Smooth muscle cell (in vitro differentiated cells): ENCODE measurements around the gene AHI1. TPM values are rescaled to one million over a fixed set of nuclear protein-coding genes. Genes with fewer than 3 reads are reported as not detected.

Experiments used
- DNase-seq: peaks from one replicate; lab custom pipeline; 2025; ENCODE audit not compliant: unreplicated experiment; lab: John Stamatoyannopoulos, UW
- H2AFZ ChIP-seq: fragments of 200-600 bp; sonication (generic); 2 replicates; pipeline ENCODE4 v1.6.0; 2016; ENCODE audit warnings: antibody characterized with exemption, low read depth, mild to moderate bottlenecking
- H3F3A ChIP-seq: fragments of 200-600 bp; sonication (generic); 2 replicates; pipeline ENCODE4 v1.6.0; 2017; ENCODE audit warnings: antibody characterized with exemption, low read depth
- H3K27ac ChIP-seq: fragments of 200-600 bp; sonication (generic); 2 replicates; pipeline ENCODE4 v1.5.1; 2016; ENCODE audit warnings: low read depth, mild to moderate bottlenecking
- H3K27me3 ChIP-seq: fragments of 200-600 bp; sonication (generic); 2 replicates; pipeline ENCODE4 v1.6.1; 2016; ENCODE audit warnings: low read depth, mild to moderate bottlenecking
- H3K36me3 ChIP-seq: fragments of 200-600 bp; sonication (generic); 2 replicates; pipeline ENCODE4 v1.5.1; 2016; ENCODE audit warnings: low read depth
- H3K4me1 ChIP-seq: fragments of 200-600 bp; sonication (generic); 2 replicates; pipeline ENCODE4 v1.5.1; 2016; ENCODE audit warnings: low read depth
- H3K4me2 ChIP-seq: fragments of 200-600 bp; sonication (generic); 2 replicates; pipeline ENCODE4 v1.6.0; 2016; ENCODE audit warnings: mild to moderate bottlenecking
- H3K4me3 ChIP-seq: fragments of 200-600 bp; sonication (generic); 2 replicates; pipeline ENCODE4 v1.5.1; 2016; ENCODE audit warnings: mild to moderate bottlenecking
- H3K79me2 ChIP-seq: fragments of 200-600 bp; sonication (generic); 2 replicates; pipeline ENCODE4 v1.6.0; 2016; ENCODE audit warnings: low read depth, mild to moderate bottlenecking
- H3K9ac ChIP-seq: fragments of 200-600 bp; sonication (generic); 2 replicates; pipeline ENCODE4 v1.6.0; 2016; ENCODE audit warnings: low read depth
- H3K9me3 ChIP-seq: fragments of 200-600 bp; sonication (generic); replicated peaks from 2 replicates; pipeline ENCODE4 v1.5.1; 2016; ENCODE audit warnings: low read depth
- H4K20me1 ChIP-seq: fragments of 200-600 bp; sonication (generic); 2 replicates; pipeline ENCODE4 v1.6.0; 2016; ENCODE audit warnings: low read depth
- CTCF ChIP-seq: fragments of 200-600 bp; sonication (generic); IDR thresholded peaks from 2 replicates; pipeline ENCODE4 v1.5.1; 2017; ENCODE audit warnings: borderline replicate concordance, mild to moderate bottlenecking, antibody characterized with exemption; ENCODE audit not compliant: insufficient read depth, poor library complexity, severe bottlenecking
- WGBS: methylation state at CpG from one replicate; pipeline ENCODE4 v1.1.7; 2016; ENCODE audit warnings: low lambda C conversion rate; 5-methylcytosine and 5-hydroxymethylcytosine counted together
- polyA plus RNA-seq: library from polyadenylated mRNA; unstranded; fragments of >200 nt; fragmentation: Nextera tagmentation; extraction: Ambion mirVana; gene quantifications from 2 replicates; pipeline ENCODE4 v1.2.1, GENCODE V29; 2016
- total RNA-seq: library from RNA; depleted of rRNA; stranded (reverse); fragments of >200 nt; gene quantifications from 2 replicates; pipeline ENCODE4 v1.2.3, GENCODE V29; 2014

AHI1 gene
- total and polyA plus RNA-seq, 2 experiments from 2014 or later: 16.0 to 18.8 TPM

DNA sequence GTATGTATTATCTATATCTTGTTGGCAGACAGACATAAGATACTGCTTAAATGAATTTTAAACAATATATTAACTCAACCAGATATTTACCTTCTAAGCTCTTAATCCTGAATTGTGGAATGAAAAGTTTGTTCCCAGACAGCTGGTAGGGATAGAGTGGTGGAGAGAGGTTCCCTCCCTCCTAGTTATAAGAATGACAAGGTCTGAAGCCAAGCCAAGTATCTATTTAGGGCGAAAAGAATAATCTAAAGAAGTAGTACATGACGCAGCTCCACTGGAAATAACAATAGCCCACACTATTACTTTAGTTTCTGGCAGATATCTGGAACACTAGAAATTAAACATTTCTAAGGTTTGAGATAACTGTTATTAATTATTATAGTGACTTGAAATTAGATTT is 104.3 kb downstream of the AHI1 start:
- Histone ChIP-seq H3K27ac (no peak overlapping the region), H3K4me3 (no peak overlapping the region), H3K9ac (no peak overlapping the region), H3K4me2 (no peak overlapping the region), H3K27me3 (no peaks in the 10 kb centered on the region), H3F3A (no peaks in the 10 kb centered on the region), H2AFZ (no peak overlapping the region), H3K9me3 (no peaks in the 10 kb centered on the region), H3K79me2 (no peaks in the 10 kb centered on the region), H3K36me3 (no peaks in the 10 kb centered on the region), H4K20me1 (no peaks in the 10 kb centered on the region), H3K4me1 (no peaks in the 10 kb centered on the region)
- DNase-seq: no peak
- TF ChIP-seq CTCF: no peak
- 100% methylated on average over 2 of the region's 2 CpGs for WGBS

DNA sequence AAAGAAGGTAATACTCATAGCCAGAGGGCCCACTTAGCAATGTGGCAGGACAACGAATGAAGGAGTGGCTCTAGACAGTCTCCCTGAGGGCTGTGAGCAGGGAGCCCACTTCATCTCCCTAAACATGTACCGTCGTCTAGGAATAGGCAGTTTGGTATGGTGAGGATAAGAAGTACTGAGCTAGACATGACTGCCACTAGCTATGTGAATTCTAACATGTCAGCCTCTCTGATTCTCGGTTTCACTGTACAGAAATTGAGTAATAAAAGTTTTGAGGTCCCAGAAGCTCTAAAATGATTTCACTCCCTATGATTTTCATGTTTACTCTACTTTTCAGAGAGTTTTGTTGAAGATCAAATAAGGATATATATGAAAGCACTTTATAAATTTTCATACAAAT is 107.1 kb downstream of the AHI1 start:
- Histone ChIP-seq H3K9ac (no peak overlapping the region), H3K79me2 (no peaks in the 10 kb centered on the region), H3K9me3 (no peaks in the 10 kb centered on the region), H2AFZ (no peak overlapping the region), H4K20me1 (no peaks in the 10 kb centered on the region), H3K4me1 (no peaks in the 10 kb centered on the region), H3K27me3 (no peaks in the 10 kb centered on the region), H3K36me3 (no peaks in the 10 kb centered on the region), H3K4me2 (no peak overlapping the region), H3K27ac (no peak overlapping the region), H3F3A (no peaks in the 10 kb centered on the region), H3K4me3 (no peak overlapping the region)
- 80% methylated on average over 4 of the region's 4 CpGs for WGBS
- DNase-seq: no peak
- no peak for TF ChIP-seq CTCF

- TF ChIP-seq CTCF: no peak
- Histone ChIP-seq H3K36me3 (no peaks in the 10 kb centered on the region), H3K79me2 (no peaks in the 10 kb centered on the region), H2AFZ (no peak overlapping the region), H3K27ac (no peak overlapping the region), H3F3A (no peaks in the 10 kb centered on the region), H3K4me1 (no peaks in the 10 kb centered on the region), H3K4me2 (no peak overlapping the region), H3K9me3 (no peaks in the 10 kb centered on the region), H3K27me3 (no peaks in the 10 kb centered on the region), H3K9ac (no peak overlapping the region), H4K20me1 (no peaks in the 10 kb centered on the region), H3K4me3 (no peak overlapping the region)
- WGBS: 87% methylated on average over 2 of the region's 2 CpGs
- no peak for DNase-seq
These were observed 112.2 kb downstream of the AHI1 start for GRCh38 chr6:135385299-135385698.

DNA sequence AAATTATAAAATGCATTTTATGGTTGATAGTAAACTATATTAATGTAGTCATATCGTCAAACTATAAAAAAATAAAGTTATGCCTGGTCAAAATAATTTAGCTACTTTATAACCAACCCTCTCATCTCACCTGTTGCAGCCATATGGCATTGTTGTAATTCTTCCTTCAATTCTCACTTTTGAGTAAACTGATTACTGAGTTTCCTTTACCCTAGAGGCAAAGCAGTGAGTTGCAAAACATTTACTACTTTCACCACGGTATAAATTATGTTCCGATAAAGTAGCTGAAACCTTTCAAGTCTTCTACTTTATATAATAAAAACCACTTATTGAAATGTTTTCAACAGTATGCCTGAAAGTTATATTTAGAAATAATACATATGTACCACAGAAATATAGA is 113.8 kb downstream of the AHI1 start:
- no peaks in the 10 kb centered on the region for H3K9me3 ChIP-seq
- no peak overlapping the region for H3K27ac ChIP-seq
- H2AFZ ChIP-seq: no peak overlapping the region
- H3K9ac ChIP-seq: no peak overlapping the region
- H3K4me3 ChIP-seq: no peak overlapping the region
- H3K4me1 ChIP-seq: no peaks in the 10 kb centered on the region
- no peaks in the 10 kb centered on the region for H3F3A ChIP-seq
- H4K20me1 ChIP-seq: no peaks in the 10 kb centered on the region
- no peak for DNase-seq
- no peak for TF ChIP-seq CTCF
- no peaks in the 10 kb centered on the region for H3K36me3 ChIP-seq
- WGBS: 88% methylated on average over 3 of the region's 3 CpGs
- H3K27me3 ChIP-seq: no peaks in the 10 kb centered on the region
- H3K79me2 ChIP-seq: no peaks in the 10 kb centered on the region
- H3K4me2 ChIP-seq: no peak overlapping the region
